ENCODE results near the gene AMZ1. TPM values are rescaled to one million over a fixed set of nuclear protein-coding genes. Genes with fewer than 3 reads are reported as not detected.

Gene AMZ1
- total RNA-seq, 1 experiment from 2014 or later, result 0.74 TPM

- TF ChIP-seq, protein P1, sequence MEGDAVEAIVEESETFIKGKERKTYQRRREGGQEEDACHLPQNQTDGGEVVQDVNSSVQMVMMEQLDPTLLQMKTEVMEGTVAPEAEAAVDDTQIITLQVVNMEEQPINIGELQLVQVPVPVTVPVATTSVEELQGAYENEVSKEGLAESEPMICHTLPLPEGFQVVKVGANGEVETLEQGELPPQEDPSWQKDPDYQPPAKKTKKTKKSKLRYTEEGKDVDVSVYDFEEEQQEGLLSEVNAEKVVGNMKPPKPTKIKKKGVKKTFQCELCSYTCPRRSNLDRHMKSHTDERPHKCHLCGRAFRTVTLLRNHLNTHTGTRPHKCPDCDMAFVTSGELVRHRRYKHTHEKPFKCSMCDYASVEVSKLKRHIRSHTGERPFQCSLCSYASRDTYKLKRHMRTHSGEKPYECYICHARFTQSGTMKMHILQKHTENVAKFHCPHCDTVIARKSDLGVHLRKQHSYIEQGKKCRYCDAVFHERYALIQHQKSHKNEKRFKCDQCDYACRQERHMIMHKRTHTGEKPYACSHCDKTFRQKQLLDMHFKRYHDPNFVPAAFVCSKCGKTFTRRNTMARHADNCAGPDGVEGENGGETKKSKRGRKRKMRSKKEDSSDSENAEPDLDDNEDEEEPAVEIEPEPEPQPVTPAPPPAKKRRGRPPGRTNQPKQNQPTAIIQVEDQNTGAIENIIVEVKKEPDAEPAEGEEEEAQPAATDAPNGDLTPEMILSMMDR (conservative IDR thresholded peaks at IDR 0.05), result no peak
- Histone ChIP-seq H4K8ac (replicated peaks; ENCODE audit: insufficient read length, low read depth, low read length) (no peak overlapping the region), H3K4ac (ENCODE audit: low read depth, low read length) (no peak overlapping the region), H2AK5ac (ENCODE audit: insufficient read length, low read length) (no peak overlapping the region), H3K9ac (ENCODE audit: extremely low read depth, insufficient read length, low read length) (no peak overlapping the region), H3K79me2 (ENCODE audit: insufficient read depth, low read length) (peaks cover 8% of the 10 kb centered on the region; the same call in 1 of the 2 replicates), H3K23me2 (ENCODE audit: insufficient read length, low read depth, low read length, poor library complexity, severe bottlenecking) (no peaks in the 10 kb centered on the region), H4K5ac (ENCODE audit: insufficient read length, low read depth, low read length) (no peak overlapping the region), H2BK5ac (ENCODE audit: insufficient read length, low read length) (no peak overlapping the region), H3K18ac (ENCODE audit: insufficient read length, low read depth, low read length) (no peak overlapping the region), H4K20me1 (ENCODE audit: control insufficient read depth, insufficient read depth, insufficient read length) (no peaks in the 10 kb centered on the region), H3K27ac (ENCODE audit: insufficient read length, low read depth, low read length) (no peak overlapping the region), H3K23ac (ENCODE audit: insufficient read length, low read depth, low read length) (no peak overlapping the region), H2AFZ (ENCODE audit: low read length) (no peak overlapping the region), H3K27me3 (ENCODE audit: insufficient read depth, low read length) (no peaks in the 10 kb centered on the region), H2BK12ac (ENCODE audit: insufficient read length, low read depth, low read length) (no peak overlapping the region), H3T11ph (ENCODE audit: low read length) (no peak overlapping the region), H3K4me2 (ENCODE audit: insufficient read depth, insufficient read length, low read length) (no peak overlapping the region), H2BK120ac (ENCODE audit: low read depth, low read length, poor library complexity, severe bottlenecking) (no peak overlapping the region), H3K4me1 (ENCODE audit: insufficient read depth, low read length) (no peaks in the 10 kb centered on the region; the same call in 1 of the 2 replicates), H3K14ac (ENCODE audit: insufficient read depth, low read length) (no peak overlapping the region), H2BK20ac (ENCODE audit: low read depth, low read length, poor library complexity, severe bottlenecking) (no peak overlapping the region), H3K79me1 (ENCODE audit: insufficient read depth, low read depth, low read length, poor library complexity, severe bottlenecking) (peaks cover 11% of the 10 kb centered on the region), H3K56ac (ENCODE audit: insufficient read length, low read depth, low read length) (no peak overlapping the region), H4K91ac (ENCODE audit: insufficient read length, low read depth, low read length) (no peak overlapping the region), H2BK15ac (ENCODE audit: low read depth, low read length) (no peak overlapping the region), H3K9me3 (ENCODE audit: control insufficient read depth, low read depth, low read length) (no peaks in the 10 kb centered on the region)
- WGBS (ENCODE audit: extremely low coverage, insufficient read length, low lambda C conversion rate), result no CpG with 5 or more reads among the region's 18 CpGs
- peaks cover 3 to 6% of the 10 kb centered on the region in 2 experiments for H3K9me3 Mint-ChIP-seq
- peak; percentile 12 for DNase-seq
- peak overlapping the region in 1 of 3 experiments; percentile 81; a peak in 1 of 7 replicates for H3K27ac Mint-ChIP-seq
- H3K27me3 Mint-ChIP-seq (ENCODE audit: low read depth), result no peaks in the 10 kb centered on the region
- H3K4me1 Mint-ChIP-seq, result peaks cover 19 to 21% of the 10 kb centered on the region in 2 experiments
- peaks cover 14 to 18% (median 14%) of the 10 kb centered on the region in 3 experiments for H3K36me3 Mint-ChIP-seq (ENCODE audit: insufficient read depth in 1 of 3, low read depth in 3 of 3)
- H3K4me3 Mint-ChIP-seq, result no peak overlapping the region
Measured at GRCh38 chr7:2737771-2738540, 50.0 kb downstream of the AMZ1 start.

Data from H9 (cell line).